SU-DHL-6 (cell line): Measurements from ENCODE around the gene C3orf49.

Experiments
- H2AFZ ChIP-seq: fragments of 200-600 bp; sonication (generic); 2 replicates; pipeline ENCODE4 v1.6.1; 2014; ENCODE audit warnings: low read depth, mild to moderate bottlenecking, moderate library complexity, mixed read lengths, antibody characterized with exemption, low read length; ENCODE audit not compliant: severe bottlenecking
- H3F3A ChIP-seq: fragments of 200-600 bp; shearing (Covaris generic); 2 replicates; pipeline ENCODE4 v1.6.0; 2016; ENCODE audit warnings: antibody characterized with exemption, mild to moderate bottlenecking; ENCODE audit not compliant: insufficient read depth
- H3K27ac ChIP-seq: fragments of 200-600 bp; sonication (generic); 2 replicates; pipeline ENCODE4 v1.5.1; 2016; ENCODE audit warnings: low read depth, mild to moderate bottlenecking, low read length, moderate library complexity, mixed read lengths
- H3K27me3 ChIP-seq: fragments of 200-600 bp; sonication (generic), shearing (Covaris generic); 2 replicates; pipeline ENCODE4 v1.6.0; 2014; ENCODE audit warnings: mild to moderate bottlenecking, low read length
- H3K36me3 ChIP-seq: fragments of 200-600 bp; sonication (generic); 2 replicates; pipeline ENCODE4 v1.6.1; 2014; ENCODE audit warnings: mild to moderate bottlenecking, low read length, mixed read lengths
- H3K4me2 ChIP-seq: fragments of 300-600, 200-600 bp; shearing (Covaris generic), sonication (generic); 2 replicates; pipeline ENCODE4 v1.6.0; 2014; ENCODE audit warnings: low read length, low read depth, mild to moderate bottlenecking; ENCODE audit not compliant: poor library complexity, severe bottlenecking
- H3K4me3 ChIP-seq: fragments of 200-600 bp; sonication (generic); 2 replicates; pipeline ENCODE4 v1.5.1; 2014; ENCODE audit warnings: antibody characterized with exemption, low read length, mild to moderate bottlenecking, mixed read lengths; ENCODE audit not compliant: insufficient read depth, poor library complexity, severe bottlenecking
- H3K79me2 ChIP-seq: fragments of 200-600 bp; sonication (generic); 2 replicates; pipeline ENCODE4 v1.6.1; 2014; ENCODE audit warnings: mild to moderate bottlenecking, low read length, moderate library complexity; ENCODE audit not compliant: insufficient read depth
- H3K9ac ChIP-seq: fragments of 200-600 bp; sonication (generic); 2 replicates; pipeline ENCODE4 v1.7.0; 2014; ENCODE audit warnings: mild to moderate bottlenecking, low read length
- H3K9me2 ChIP-seq: fragments of 200-600 bp; sonication (generic); replicated peaks from 2 replicates; pipeline ENCODE4 v1.6.1; 2014; ENCODE audit warnings: low read length; ENCODE audit not compliant: insufficient read depth
- H3K9me3 ChIP-seq: fragments of 200-600 bp; sonication (generic); 2 replicates; pipeline ENCODE4 v1.6.1; 2014; ENCODE audit warnings: low read length, mixed read lengths; ENCODE audit not compliant: insufficient read depth
- H4K20me1 ChIP-seq: fragments of 200-600 bp; sonication (generic); 2 replicates; pipeline ENCODE4 v1.6.1; 2014; ENCODE audit warnings: low read depth, mild to moderate bottlenecking, antibody characterized with exemption, low read length, moderate library complexity, mixed read lengths
- CTCF ChIP-seq: fragments of 200-600 bp; sonication (generic); IDR thresholded peaks from one replicate; pipeline ENCODE4 v1.5.1; 2017; ENCODE audit warnings: antibody characterized with exemption, mild to moderate bottlenecking, low read length, moderate library complexity; ENCODE audit not compliant: insufficient read depth, poor library complexity, severe bottlenecking
- EZH2phosphoT487 ChIP-seq: fragments of 200-600 bp; sonication (generic), shearing (Covaris generic); conservative IDR thresholded peaks from 2 replicates; pipeline ENCODE4 v1.6.1; 2018; ENCODE audit warnings: mild to moderate bottlenecking, antibody characterized with exemption, low read length, moderate library complexity, mixed read lengths

C3orf49 gene

GRCh38 chr3:63803911-63804310 is 15.2 kb upstream of the C3orf49 start:
- H2AFZ ChIP-seq = no peak overlapping the region
- no peak overlapping the region for H3K4me2 ChIP-seq
- TF ChIP-seq EZH2phosphoT487 = no peak
- no peak for TF ChIP-seq CTCF
- H4K20me1 ChIP-seq = no peaks in the 10 kb centered on the region
- no peaks in the 10 kb centered on the region for H3K9me2 ChIP-seq
- no peak overlapping the region for H3K4me3 ChIP-seq
- H3K79me2 ChIP-seq = no peaks in the 10 kb centered on the region
- no peak overlapping the region for H3K27ac ChIP-seq
- H3K27me3 ChIP-seq = no peaks in the 10 kb centered on the region
- H3K9me3 ChIP-seq = no peaks in the 10 kb centered on the region
- no peak overlapping the region for H3K9ac ChIP-seq
- no peaks in the 10 kb centered on the region for H3K36me3 ChIP-seq
- H3F3A ChIP-seq = no peaks in the 10 kb centered on the region

- Histone ChIP-seq H3K27ac (no peak overlapping the region), H2AFZ (no peak overlapping the region), H4K20me1 (no peaks in the 10 kb centered on the region), H3F3A (no peaks in the 10 kb centered on the region), H3K79me2 (no peaks in the 10 kb centered on the region), H3K27me3 (no peaks in the 10 kb centered on the region), H3K9me3 (no peaks in the 10 kb centered on the region), H3K9me2 (no peaks in the 10 kb centered on the region), H3K36me3 (no peaks in the 10 kb centered on the region), H3K4me3 (no peak overlapping the region), H3K4me2 (no peak overlapping the region), H3K9ac (no peak overlapping the region)
- TF ChIP-seq CTCF = no peak
- TF ChIP-seq EZH2phosphoT487 = no peak
Observed at GRCh38 chr3:63807961-63808565, 11.0 kb upstream of the C3orf49 start.

- Histone ChIP-seq H3K9me3 (no peaks in the 10 kb centered on the region), H3K4me3 (no peak overlapping the region), H3K27me3 (no peaks in the 10 kb centered on the region), H2AFZ (no peak overlapping the region), H3K27ac (no peak overlapping the region), H3K4me2 (no peak overlapping the region), H3K9me2 (no peaks in the 10 kb centered on the region), H3K36me3 (no peaks in the 10 kb centered on the region), H4K20me1 (no peaks in the 10 kb centered on the region), H3K79me2 (no peaks in the 10 kb centered on the region), H3K9ac (no peak overlapping the region), H3F3A (no peaks in the 10 kb centered on the region)
- TF ChIP-seq EZH2phosphoT487 (no peak), CTCF (no peak)
Observed at GRCh38 chr3:63808633-63809032, 10.5 kb upstream of the C3orf49 start.

- H3K4me3 ChIP-seq = no peak overlapping the region
- no peaks in the 10 kb centered on the region for H4K20me1 ChIP-seq
- no peak overlapping the region for H3K9ac ChIP-seq
- H3K4me2 ChIP-seq = no peak overlapping the region
- H3F3A ChIP-seq = no peaks in the 10 kb centered on the region
- no peak for TF ChIP-seq EZH2phosphoT487
- no peak for TF ChIP-seq CTCF
- no peaks in the 10 kb centered on the region for H3K27me3 ChIP-seq
- H3K9me2 ChIP-seq = no peaks in the 10 kb centered on the region
- no peaks in the 10 kb centered on the region for H3K36me3 ChIP-seq
- H3K27ac ChIP-seq = no peak overlapping the region
- H2AFZ ChIP-seq = no peak overlapping the region
- H3K79me2 ChIP-seq = no peaks in the 10 kb centered on the region
- no peaks in the 10 kb centered on the region for H3K9me3 ChIP-seq
Observed at GRCh38 chr3:63809607-63810006, 9.5 kb upstream of the C3orf49 start.
